ENCODE data around the gene HSPB1.
"Not testable (repeated sequence)": the region's sequence is repeated elsewhere in the genome, so short reads cannot be mapped to it uniquely, and the experiment has no call there.

The HSPB1 gene

DNA sequence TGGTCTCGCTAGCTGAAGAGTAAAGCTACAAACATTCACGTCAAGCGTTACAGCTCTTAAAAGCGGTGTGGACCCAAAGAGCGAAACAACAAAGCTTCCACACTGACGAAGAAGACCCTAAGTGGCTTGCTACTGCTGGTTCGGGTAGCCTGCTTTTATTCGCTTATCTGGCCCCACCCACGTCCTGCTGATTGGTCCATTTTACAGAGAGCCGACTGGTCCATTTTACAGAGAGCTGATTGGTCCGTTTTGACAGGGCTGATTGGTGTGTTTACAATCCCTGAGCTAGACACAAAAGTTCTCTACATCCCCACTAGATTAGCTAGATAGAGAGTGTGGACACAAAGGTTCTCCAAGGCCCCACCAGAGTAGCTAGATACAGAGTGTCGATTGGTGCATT lies 6.4 kb downstream of the HSPB1 start:
- DNase-seq (ENCODE audit: low read depth in 2 of 2) = not testable (repeated sequence)

DNA sequence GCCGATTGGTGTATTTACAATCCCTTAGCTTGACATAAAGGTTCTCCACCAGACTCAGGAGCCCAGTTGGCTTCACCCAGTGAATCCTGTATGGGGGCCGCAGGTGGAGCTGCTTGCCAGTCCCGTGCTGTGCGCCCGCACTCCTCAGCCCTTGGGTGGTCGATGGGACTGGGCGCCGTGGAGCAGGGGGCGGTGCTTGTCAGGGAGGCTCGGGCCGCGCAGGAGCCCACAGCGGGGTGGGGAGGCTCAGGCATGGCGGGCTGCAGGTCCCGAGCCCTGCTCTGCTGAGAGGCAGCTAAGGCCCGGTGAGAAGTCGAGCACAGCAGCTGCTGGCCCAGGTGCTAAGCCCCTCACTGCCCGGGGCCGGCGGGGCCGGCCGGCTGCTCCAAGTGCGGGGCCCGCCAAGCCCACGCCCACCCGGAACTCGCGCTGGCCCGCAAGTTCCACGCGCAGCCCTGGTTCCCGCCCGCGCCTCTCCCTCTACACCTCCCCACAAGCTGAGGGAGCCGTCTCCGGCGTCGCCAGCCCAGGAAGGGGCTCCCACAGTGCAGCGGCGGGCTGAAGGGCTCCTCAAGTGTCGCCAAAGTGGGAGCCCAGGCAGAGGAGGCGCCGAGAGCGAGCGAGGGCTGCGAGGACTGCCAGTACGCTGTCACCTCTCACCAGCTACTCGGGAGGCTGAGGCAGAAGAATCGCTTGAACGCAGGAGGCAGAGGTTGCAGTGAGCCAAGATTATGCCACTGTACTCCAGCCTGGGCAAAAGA lies 7.0 kb downstream of the HSPB1 start:
- DNase-seq (ENCODE audit: low read depth in 2 of 2) = not testable (repeated sequence)

DNA sequence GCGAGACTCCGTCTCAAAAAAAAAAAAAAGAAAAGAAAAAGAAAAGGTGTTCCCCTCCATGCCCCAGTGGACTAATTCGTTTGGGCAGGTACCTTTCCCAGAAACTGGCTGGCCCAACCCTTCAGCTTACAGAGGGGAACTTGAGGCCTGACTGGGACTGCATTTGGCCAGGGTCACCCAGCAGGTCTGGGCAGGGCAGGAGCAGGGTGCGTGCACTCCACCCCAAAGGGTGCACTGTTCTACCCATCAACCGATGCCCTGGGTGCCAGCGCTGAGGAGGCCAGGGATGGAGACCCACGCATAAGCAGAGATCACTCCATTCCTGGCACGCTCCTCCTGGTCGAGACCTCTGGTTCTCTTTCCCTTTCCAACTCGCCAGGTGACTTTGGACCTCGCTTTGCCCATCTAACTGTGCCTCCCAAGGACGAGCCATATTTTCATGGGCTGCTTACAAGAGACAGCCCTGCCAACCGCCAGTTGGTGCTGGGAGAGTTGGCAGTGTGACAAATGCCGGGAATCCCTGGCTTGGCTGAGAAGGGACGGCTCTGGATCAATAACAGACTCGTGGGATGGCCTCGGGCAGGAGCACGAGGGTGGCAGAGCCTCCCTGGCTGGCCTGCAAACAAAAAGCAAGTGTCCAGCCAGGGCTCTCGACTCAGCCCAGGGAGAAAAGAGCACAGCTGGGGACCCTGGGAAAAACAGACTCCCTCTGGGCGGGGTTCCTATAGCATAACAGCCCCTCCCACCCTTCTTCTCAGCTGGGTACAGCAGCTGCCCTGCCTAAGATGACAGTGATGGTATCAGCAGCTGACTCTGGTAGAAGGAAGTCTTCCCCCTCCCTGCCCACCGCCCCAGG lies 7.9 kb downstream of the HSPB1 start:
- DNase-seq (ENCODE audit: low read depth in 2 of 2) = no peak

DNA sequence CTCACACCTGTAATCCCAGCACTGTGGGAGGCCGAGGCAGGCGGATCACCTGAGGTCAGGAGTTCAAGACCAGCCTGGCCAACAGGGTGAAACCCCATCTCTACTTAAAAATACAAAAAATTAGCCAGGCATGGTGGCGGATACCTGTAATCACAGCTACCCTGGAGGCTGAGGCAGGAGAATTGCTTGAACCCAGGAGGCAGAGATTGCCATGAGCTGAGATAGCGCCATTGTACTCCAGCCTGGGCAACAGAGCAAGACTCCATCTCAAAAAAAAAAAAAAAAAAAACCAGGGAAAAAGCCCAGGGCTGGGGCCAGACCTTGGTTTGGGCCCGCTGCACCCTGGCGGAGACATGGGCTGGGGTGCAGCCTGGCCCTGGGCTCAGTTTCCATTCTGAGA lies 9.4 kb downstream of the HSPB1 start:
- DNase-seq (ENCODE audit: low read depth in 2 of 2) = not testable (repeated sequence)

DNA sequence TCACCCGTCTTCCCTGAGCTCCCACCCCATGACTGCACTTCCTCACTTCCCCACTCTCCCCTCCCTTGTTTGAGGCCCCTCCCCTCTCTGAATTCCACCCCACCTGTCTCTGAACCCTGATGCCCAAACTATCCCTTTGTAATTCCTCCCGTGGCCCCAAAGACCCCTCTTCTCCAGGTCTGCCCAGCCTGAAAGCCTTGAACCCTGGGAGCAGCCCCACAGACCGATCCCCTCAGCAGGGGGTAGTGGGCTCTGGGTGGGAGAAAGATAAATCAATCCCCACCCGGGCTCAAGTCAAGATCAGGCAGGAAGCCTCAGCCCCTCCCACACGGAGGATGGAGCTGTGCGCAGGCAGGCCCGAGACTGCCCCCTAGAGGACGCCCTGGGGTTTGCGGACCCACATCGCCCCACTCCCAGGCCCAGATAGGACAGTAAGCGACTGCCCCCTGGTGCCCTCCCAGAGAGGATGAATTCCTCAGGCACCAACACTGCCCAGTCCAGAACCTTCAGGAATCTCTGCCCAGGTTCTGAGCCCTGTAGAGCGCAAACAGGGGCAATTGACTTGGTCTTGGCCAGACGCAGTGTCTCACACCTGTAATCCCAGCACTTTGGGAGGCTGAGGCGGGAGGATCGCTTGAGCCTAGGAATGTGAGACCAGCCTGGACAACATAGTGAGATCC lies 11.7 kb downstream of the HSPB1 start:
- peak; percentile 96 to 98 for DNase-seq (ENCODE audit: low read depth in 2 of 2)

DNA sequence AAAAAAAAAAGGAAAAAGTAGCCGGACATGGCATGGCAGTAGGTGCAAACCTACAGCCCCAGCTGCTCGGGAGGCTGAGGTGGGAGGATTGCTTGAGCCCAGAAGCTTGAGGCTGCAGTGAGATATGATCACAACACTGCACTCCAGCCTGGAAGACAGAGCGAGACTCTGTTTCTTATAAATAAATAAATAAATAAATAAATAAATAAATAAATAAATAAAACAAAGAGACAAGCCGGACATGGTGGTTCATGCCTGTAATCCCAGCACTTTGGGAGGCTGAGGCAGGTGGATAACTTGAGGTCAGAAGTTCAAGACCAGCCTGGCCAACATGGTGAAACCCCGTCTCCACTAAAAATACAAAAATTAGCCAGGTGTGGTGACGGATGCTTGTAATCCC lies 12.3 kb downstream of the HSPB1 start:
- DNase-seq (ENCODE audit: low read depth in 2 of 2) = not testable (repeated sequence)

DNA sequence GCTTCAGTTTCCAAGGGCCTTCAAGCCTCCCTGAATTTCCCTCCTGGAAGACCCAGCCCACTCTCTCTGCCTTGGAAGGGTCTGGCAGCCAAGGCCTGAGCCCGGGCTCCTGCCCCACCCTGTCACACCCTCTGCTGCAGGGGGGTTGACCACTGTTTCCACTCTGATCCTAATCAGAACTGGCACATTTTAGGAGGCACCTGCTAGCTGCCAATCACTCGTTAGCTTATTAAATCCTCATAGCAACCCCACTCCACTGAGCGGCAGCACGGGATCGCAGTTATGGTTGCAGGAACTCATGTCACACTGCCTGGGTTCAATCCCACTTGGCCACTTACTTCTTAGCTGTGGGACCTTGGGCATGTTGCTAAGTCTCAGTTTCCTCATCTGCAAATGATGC lies 12.9 kb downstream of the HSPB1 start:
- no peak for DNase-seq (ENCODE audit: low read depth in 2 of 2)

DNA sequence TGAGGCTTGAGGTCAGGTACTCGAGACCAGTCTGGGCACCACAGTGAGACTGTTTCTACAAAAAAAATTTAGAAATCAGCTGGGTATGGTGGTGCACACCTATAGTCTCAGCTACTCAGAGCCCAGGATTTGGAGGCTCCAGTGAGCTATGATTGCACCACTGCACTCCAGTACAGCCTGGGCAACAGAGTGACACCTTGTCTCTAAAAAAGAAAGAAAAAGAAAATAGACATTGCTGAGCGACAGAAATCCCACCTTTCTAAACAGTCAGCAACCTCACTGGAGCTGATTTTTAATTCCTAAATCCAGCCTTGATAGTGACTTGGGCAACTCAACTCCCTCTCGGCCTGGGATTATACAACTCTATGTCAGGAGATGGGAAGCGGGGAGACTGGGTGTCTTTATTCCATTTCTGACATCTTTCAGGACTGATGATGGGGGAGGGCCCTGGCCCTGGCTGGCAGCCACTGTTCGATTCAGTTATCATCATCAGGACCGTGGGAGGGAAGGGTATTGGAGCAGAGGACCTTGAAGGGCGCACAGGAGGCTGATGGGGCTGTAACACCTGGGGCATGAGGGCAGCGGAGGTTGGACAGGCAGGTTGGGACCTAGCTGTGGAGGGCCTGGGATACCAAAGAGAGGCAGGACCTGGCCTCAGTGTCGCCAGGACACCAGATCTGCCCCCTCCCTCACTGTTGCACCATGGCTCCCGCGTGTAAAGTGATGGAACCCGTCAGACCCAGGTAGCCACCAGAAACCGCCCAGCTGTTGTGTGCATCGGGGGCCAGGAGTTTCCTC lies 14.7 kb downstream of the HSPB1 start:
- no peak for DNase-seq (ENCODE audit: low read depth in 2 of 2)

DNA sequence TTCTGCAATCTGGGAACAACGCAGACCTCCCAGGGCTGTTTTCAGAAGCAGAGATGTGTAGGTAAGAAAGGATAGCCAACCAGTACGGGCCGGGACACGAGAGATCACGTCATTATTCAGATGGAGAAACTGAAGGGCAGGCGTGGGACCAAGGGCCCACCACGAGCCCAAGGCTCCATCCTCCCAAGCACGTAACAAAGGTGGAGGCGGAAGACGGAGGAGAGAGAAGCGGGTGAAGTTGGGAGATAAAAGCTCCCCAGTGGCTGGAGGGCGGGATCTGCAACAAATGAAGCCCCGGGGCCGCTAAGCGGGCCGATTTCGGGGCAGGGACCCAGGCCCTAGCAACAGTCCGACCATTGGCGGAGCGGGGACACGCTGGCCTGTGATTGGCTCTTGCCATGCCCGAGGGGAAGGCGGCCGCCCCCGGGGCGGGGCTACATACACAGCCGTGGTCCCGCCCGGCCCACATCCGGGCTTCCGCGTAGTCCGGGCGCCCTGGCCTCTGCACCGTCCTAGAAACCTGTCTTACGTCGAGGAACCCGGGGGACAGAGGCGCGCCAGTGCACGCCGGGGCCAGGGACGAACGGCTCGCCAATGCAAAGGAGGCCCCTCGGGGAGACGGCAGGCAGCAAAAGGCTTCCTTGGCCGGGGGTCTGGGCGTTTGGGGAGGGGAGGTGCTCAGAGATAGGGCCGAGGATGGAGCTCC lies 15.5 kb downstream of the HSPB1 start:
- DNase-seq (ENCODE audit: low read depth in 2 of 2) = peak; percentile 85 to 94

DNA sequence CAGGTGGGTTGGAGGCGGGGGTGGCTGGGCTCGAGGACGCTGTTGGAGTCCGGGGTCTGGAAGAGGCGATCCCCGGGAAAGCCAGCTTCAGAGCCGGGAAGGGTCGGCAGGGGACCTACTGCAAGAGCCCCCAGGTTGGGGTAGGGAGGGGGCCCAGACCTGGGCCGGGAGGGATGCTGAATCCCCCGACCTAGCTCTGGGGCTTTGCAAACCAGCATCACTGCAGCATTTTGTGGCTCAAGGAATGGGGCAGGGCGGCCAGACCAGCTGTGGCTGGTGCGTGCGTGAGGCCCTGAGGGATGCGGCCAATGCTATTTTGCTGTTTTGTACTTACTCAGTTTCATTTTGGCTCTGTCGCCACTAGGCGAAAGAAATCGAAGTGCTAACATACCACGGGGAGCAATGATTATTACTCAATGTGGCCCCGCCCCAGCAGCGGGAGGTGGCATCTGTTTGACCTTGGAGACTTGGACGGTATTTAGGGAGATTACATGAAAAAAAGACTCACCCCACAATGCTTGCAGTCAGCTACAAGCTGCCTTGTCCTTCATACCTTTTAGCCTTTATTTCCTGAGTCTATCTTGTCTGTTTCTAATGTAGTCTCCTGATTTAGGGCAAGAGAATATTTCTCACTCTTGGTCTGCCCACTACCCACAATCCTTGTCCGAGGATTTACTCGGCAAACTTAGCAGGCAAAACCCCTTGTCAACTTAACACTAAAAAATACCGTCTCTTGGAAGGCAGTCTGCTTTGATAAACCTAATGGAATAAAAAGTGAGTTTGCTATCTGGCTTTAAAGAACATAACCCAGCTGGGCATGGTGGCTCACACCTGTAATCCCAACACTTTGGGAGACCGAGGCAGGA lies 16.2 kb downstream of the HSPB1 start:
- DNase-seq (ENCODE audit: low read depth in 2 of 2) = peak; percentile 56 to 66

DNA sequence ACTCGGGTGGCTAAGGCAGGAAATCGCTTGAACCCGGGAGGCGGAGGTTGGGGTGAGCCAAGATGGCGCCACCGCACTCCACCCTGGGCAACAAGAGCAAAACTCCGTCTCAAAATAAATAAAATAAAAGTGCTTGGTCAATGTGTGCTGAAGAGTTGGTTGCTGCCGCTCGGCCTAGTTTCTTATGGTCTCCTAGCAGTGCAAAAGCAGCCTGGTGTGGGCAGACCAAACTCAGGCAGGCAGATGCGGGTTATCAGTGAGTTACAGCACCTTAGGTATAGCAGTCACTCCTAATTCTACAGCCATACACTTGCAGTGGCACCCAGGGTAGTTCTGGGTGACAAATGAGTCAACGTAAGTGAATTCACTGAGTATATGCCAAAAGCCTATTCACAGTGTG lies 22.6 kb downstream of the HSPB1 start:
- DNase-seq (ENCODE audit: low read depth in 2 of 2) = no peak

DNA sequence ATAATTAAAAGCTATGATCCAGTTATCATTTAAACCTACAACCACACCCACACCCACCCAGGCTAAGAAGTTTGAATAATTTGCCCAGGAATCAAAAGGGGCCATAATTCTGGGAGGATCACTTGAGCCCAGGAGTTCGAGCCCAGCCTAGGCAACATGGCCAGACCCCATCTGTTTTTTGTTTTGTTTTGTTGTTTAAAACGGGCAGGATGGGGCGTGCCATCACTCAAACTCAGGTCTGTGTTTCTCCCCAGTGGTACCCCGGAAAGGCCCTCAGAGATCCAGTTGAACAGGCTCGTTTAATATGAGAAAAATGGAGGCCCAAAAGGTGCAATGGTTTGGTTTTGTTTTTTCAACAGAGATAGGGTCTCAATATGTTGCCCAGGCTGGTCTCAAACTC lies 23.3 kb downstream of the HSPB1 start:
- no peak for DNase-seq (ENCODE audit: low read depth in 2 of 2)

DNA sequence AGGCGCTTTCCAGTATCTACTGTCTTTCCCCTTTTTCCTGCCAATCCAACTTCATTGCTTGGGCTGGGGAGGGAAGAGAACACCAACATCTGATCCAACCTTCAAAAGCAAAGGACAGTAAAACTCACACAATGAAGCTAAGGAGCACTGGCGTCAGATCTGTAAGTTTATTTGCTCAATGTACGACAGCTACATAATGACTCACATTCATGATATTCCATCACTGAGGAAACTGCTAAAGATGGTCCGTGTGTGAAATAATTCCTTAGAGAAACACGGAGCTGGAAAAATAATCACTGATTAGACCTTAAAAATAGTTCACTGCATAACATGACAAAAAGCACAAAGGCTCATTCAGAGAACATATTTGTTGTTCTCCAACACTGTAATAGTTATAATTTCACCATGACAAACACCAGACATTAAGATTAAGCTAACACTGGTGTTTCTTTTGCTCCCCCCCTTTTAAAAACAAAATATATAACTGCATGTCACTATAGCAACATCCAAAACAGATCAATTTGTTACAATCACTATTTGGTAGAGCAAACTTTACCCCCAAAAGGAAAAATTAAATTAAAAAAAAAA lies 24.3 kb downstream of the HSPB1 start:
- DNase-seq (ENCODE audit: low read depth in 2 of 2) = no peak

DNA sequence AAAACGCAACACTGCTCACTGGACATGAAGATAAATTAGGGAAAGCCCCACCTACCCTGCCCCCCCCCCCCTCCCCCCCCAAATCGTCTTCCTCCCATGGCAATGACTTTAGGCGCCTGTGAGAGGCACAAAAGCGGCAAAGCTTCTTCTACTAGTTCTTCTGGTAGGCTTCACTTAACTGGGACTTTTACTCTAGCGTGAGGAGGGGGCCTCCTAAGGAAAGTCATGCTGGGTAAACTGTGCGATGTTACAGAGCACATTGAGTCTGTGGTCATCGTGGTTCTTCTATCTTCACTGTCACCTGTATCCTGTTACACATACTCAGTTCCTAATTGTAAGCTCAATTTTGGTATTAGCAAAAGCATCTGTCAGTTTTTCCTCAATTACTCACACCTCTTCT lies 25.1 kb downstream of the HSPB1 start:
- DNase-seq (ENCODE audit: low read depth in 2 of 2) = no peak

DNA sequence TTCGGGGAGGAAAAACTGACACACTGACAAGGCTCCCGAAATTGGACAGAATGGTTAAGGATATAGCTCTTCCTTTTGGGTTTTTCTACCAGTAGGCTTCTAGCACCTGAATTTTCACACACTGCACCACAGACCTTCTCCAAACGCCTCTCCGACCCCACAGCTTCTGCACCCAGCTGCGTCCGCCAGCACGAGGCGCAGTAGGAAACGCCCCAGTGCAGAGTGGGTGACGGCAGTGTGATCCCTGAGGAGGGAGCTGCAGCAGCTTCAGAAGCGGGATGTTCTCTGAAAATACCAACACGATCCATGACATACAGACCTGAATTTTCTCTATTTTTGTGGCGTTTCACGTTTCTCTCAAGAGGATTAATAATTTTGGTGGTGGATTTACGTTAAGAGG lies 25.9 kb downstream of the HSPB1 start:
- no peak for DNase-seq (ENCODE audit: low read depth in 2 of 2)

DNA sequence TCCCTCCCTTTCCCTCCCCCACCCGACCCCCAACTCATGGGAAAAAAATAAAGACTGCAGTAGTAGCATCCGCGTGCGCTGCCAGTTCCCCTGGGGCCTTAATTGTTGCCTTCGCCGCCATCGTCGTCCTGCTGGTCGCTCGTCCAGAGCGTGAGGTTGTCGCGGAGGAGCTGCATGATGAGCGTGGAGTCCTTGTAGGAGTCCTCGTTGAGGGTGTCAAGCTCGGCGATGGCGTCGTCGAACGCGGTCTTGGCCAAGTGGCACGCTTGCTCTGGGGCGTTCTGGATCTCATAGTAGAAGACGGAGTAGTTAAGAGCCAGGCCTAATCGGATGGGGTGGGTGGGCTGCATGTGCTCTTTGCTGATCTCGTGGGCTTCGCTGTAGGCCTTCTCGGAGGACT lies 27.0 kb downstream of the HSPB1 start:
- DNase-seq (ENCODE audit: low read depth in 2 of 2) = no peak

DNA sequence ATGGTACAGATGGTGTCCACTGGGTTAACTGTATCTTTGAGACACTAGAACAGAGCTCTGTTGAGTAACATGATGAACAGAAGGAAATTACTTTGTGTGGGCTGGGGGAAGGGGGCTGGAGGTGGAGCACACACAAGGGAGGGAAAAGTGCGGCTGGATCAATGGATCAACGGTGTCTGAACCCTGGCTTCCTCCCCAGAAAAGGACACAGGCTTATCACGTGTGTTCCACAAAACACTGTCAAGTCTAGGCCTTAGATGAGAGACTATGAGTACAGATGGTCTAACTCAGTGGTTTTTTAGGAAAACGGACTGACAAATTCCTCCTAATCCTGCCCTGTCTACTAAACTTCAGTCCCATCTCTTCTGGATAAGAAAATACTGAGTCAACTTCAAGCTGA lies 27.8 kb downstream of the HSPB1 start:
- DNase-seq (ENCODE audit: low read depth in 2 of 2) = no peak

DNA sequence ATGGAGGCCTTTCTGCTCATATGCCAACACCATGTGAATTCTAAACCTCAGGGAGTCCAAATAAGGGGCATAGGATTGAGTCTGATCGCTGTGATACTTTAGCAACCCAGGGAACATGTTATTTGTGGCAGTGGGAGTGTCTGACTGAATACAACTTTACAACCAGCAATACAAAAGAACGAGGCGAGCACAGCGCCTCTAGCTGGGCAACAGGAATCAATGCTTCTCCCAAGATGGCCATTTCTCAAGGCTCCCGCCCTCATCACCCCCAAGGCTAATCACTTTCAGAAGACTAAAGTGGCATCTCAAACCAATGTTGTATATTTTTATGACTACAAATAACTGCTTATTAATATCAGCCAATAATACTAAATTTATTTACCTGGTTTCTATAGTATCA lies 28.2 kb downstream of the HSPB1 start:
- DNase-seq (ENCODE audit: low read depth in 2 of 2) = no peak

DNA sequence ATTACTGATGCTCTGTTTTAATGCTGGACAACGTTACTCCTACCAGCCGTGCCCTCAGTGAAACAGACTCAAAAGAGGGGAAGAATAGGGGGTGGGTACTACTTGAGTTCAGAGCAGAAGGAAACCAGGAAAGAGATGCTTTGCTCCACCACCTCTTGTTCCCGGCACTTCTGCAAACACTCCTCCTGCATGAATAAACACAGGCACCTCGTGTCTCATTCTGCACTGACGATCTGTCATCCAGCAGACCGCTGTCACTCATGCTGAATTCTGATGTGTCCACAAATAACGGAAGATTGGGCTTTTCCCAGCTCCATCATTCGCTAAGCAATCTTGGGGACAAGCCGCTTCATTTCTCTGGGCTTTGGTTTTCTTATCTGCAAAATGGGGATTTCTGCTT lies 29.6 kb downstream of the HSPB1 start:
- DNase-seq (ENCODE audit: low read depth in 2 of 2) = no peak
